H1 (cell line): Measurements from ENCODE around the gene PTGES2. TPM values are rescaled to one million over a fixed set of nuclear protein-coding genes. Genes with fewer than 3 reads are reported as not detected.
A peak's percentile ranks its signal among the peaks of the same experiment; 100 is the strongest.

Source experiments
- CEBPB ChIP-seq: IDR thresholded peaks from 2 replicates; pipeline ENCODE4 v1.6.1; 2012; ENCODE audit warnings: low read depth, low read length
- EZH2 ChIP-seq: fragments of 200-600 bp; sonication (generic); IDR thresholded peaks from 2 replicates; pipeline ENCODE4 v1.7.1; 2012; ENCODE audit warnings: low read depth, mild to moderate bottlenecking, moderate library complexity, low read length, inconsistent platforms; ENCODE audit not compliant: severe bottlenecking
- NANOG ChIP-seq: IDR thresholded peaks from 2 replicates; pipeline ENCODE4 v1.6.1; 2011; ENCODE audit warnings: low read length, low read depth, mild to moderate bottlenecking, inconsistent platforms; ENCODE audit not compliant: insufficient read depth, poor library complexity, severe bottlenecking
- PHF8 ChIP-seq: fragments of 200-600 bp; sonication (generic); conservative IDR thresholded peaks from 2 replicates; pipeline ENCODE4 v1.7.1; 2012; ENCODE audit warnings: low read depth, mild to moderate bottlenecking, inconsistent platforms, low read length, moderate library complexity
- RNF2 ChIP-seq: fragments of 200-900, 300-1000 bp; sonication (generic); IDR thresholded peaks from 2 replicates; pipeline ENCODE4 v1.7.1; 2016; ENCODE audit warnings: borderline replicate concordance, low read depth, mild to moderate bottlenecking, antibody characterized with exemption, low read length; ENCODE audit not compliant: poor library complexity, severe bottlenecking; ENCODE audit errors: missing control alignments
- SP2 ChIP-seq: IDR thresholded peaks from 2 replicates; pipeline ENCODE4 v1.6.1; 2012; ENCODE audit warnings: mild to moderate bottlenecking, low read length, inconsistent platforms
- SUZ12 ChIP-seq: fragments of 200-600 bp; sonication (generic); IDR thresholded peaks from 2 replicates; pipeline ENCODE4 v1.6.1; 2012; ENCODE audit warnings: mild to moderate bottlenecking, inconsistent platforms, low read length, moderate library complexity, mixed read lengths
- TCF12 ChIP-seq: IDR thresholded peaks from 2 replicates; pipeline ENCODE4 v1.6.1; 2011; ENCODE audit warnings: low read depth, mild to moderate bottlenecking, low read length
- polyA plus RNA-seq, 7 experiments: library from polyadenylated mRNA; depleted of rRNA in 3 of 7; stranded (reverse) in 5 of 7; unstranded in 2 of 7; fragments of >200 nt in 5 of 7; fragments of 200-250 nt in 2 of 7; gene quantifications; 1 replicate in 5 of 7; 2 replicates in 1 of 7; 4 replicates in 1 of 7; pipeline versions ENCODE4 v1.2.1 to v1.2.3, GENCODE V29; 2011 to 2013; ENCODE audit warnings: missing spikeins in 2 of 7, mixed read lengths in 2 of 7
- total RNA-seq: library from RNA; stranded (reverse); fragmentation: NEBNext Ultra II Directional; extraction: Animal tissue kit (Norgen Biotek cat#: 25700); gene quantifications from 2 replicates; pipeline ENCODE4 v1.2.1, GENCODE V29; 2021

Gene PTGES2
- total and polyA plus RNA-seq, 2 of the 8 experiments (the other 6 are each of a cell fraction or from before 2014, with no cell fraction given), result 80.7 to 81.2 TPM

DNA sequence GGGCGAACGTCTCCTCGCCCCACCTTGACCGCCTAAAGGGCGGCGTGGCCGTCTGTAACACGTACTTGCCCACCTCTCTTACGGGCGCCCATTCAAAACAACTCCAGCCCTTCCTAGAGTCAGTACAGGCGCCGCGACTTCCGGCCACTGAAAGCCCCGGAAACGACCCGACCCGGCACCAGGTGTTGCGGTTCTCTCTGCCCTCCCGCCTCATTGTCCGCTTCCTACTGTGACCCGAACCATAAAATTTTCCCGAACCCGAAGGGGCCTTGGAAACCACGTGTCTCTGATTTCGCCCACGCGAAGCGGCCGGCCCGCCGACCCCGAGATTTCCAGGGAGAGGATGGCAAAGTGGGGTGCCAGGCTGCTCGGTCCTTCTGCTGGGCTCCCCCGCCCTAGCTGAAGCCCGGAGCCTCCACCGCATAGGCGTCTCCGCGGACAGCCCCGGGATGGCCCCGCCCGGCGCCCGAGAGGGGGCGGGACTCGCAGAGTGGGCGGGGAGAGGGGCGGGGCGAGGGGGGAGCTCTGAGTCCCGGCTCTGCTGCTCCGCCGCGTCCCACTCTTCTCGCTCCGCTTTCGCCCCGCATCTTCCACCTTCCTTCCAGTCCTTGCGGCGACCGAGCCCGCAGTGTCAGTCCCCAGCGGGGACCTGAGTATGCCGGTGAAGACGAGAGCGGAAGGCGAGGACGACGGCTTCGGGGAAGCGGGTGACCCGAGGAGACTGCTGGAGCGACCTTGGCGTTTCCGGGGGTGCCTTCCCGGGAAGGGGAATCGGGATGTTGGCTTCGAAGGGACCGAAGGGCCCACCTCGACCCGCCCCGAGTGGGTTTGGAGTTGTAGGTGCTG is 684 bp upstream of the PTGES2 start (continued):
- TF ChIP-seq PHF8 (peak; percentile 42), EZH2 (no peak), TCF12 (no peak; the same call in 1 of the 2 replicates), NANOG (peak; percentile 13), SUZ12 (no peak), SP2 (no peak), RNF2 (no peak), CEBPB (no peak)
